NCI-H524 treated with DMSO at 0.1 percent for 48 hours (cell line): ENCODE results near the gene ERI3.

ENCODE experiments used
- DNase-seq: peaks from one replicate; lab custom pipeline; 2025; lab: John Stamatoyannopoulos, UW

Gene ERI3

GRCh38 chr1:44348061-44348485, 7.0 kb downstream of the ERI3 start:
- no peak for DNase-seq

DNA sequence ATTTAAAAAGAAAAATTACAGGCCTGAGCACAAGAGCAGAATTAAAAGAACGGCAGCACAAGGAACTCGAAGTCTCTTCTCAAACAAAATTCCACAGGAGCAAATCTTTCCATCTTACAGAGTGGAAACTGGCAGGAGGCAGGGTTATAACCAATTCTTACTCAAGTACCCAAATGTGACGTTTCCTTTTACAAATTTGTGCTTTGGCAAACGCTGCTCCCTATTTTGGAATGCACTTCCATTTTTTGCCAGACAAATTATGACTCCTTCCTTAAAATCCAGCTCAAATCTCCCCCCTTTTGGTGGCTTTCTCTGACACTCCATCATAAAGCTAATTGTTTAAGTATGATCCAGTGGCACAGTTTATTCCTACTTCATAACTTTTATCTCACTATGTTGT, 7.8 kb downstream of the ERI3 start:
- no peak for DNase-seq

GRCh38 chr1:44346878-44347277, 8.2 kb downstream of the ERI3 start:
- DNase-seq = no peak

- DNase-seq = no peak
These were observed 8.9 kb downstream of the ERI3 start for GRCh38 chr1:44346184-44346583.

GRCh38 chr1:44345187-44345775, 9.8 kb downstream of the ERI3 start:
- DNase-seq = no peak

- no peak for DNase-seq
These were observed 15.3 kb downstream of the ERI3 start for GRCh38 chr1:44339731-44340130.

GRCh38 chr1:44338136-44338535, 16.9 kb downstream of the ERI3 start:
- no peak for DNase-seq

GRCh38 chr1:44336668-44337067, 18.4 kb downstream of the ERI3 start:
- no peak for DNase-seq

GRCh38 chr1:44334968-44335367, 20.1 kb downstream of the ERI3 start:
- DNase-seq = no peak

- DNase-seq = no peak
These were observed 21.7 kb downstream of the ERI3 start for GRCh38 chr1:44333376-44333775.

DNA sequence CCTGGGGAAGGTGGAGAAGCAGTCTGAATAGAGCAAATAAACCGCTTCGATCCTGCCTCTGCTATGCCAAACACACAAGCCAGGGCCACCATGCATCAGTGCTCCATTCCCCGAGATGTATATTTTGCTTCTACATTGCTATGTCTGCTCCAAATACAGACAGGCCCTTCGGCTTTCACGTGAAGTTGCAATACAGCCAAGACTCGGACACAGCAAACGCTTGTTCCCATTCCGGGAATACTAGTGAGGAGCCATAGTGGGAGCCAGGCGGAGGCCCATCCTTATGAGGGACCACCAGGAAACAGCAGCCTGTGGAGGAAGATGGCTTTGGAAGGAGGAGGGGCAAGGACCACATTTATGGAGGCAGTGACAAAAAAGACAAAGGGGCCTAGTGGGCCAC, 22.6 kb downstream of the ERI3 start:
- DNase-seq = no peak

GRCh38 chr1:44330935-44331334, 24.1 kb downstream of the ERI3 start:
- no peak for DNase-seq

DNA sequence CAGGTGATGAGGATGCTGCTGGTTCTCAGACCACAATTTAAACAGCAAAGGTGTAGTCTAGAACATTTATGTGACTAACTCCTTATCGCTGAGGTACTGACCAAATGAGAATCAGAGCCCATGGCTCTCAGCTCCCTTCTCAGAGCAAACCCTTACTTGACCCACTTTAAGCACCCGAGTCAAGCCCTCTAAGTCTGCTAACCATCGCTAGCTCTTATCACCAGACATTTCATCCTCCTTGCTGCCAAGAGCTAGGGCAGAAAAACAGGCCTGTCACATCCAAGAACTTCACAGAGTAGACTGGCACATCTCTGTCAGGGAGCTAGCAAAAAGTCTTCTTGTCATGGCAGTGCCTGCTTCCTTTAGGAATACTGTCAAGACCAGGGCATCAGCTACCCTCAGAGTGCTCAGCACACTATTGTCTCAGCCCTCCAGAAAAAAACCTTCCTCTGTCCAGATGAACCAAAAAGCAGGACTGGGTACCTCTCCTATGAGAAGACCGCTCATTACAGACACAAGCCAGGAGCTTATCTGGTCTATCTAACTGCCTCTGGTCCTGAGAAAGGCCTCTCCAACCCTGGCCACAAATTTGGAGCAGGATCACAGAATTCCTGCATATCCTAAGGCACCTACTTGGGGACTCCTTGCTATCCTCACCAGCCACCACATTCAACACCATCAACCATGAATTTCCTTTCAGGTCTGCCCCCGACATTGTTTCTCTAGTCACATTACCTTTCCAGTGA, 26.2 kb downstream of the ERI3 start:
- no peak for DNase-seq

DNA sequence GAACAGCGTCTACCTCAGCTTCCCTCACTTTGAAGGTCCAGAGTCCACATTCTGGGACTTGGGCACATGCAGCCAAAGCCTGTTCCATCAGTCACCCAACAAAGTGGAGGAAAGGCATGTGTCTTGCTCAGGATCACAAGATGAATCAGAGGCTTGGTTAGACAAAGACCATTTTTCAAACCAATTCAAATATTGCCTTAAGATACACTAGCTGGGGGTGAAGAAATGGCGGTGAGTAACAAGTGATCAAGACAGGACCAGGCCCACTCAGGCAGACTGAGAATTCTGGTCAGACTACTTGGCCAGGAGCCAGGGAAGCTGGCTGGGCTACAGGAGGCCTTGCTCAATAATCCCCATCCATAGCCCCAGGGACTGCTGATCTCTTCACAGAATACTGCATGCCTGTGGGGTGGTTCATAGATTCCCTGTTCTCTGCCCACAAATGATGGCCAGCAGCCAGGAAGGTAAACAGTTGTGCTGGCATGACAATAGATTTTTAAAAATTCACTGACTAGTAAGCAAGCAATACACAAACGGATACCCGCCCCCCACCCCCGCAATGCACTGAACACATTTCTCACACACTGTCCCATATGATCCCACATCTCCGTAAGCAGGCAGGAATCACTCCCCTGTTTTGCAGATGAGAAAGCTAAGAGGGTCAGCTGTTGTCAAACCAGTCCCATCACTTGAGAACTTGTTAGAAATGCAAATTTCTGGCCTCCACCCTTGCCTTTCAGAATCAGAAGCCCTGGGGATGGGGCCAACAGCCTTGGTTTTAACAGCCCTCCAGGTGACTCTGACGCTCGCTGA, 27.2 kb downstream of the ERI3 start:
- DNase-seq = no peak

DNA sequence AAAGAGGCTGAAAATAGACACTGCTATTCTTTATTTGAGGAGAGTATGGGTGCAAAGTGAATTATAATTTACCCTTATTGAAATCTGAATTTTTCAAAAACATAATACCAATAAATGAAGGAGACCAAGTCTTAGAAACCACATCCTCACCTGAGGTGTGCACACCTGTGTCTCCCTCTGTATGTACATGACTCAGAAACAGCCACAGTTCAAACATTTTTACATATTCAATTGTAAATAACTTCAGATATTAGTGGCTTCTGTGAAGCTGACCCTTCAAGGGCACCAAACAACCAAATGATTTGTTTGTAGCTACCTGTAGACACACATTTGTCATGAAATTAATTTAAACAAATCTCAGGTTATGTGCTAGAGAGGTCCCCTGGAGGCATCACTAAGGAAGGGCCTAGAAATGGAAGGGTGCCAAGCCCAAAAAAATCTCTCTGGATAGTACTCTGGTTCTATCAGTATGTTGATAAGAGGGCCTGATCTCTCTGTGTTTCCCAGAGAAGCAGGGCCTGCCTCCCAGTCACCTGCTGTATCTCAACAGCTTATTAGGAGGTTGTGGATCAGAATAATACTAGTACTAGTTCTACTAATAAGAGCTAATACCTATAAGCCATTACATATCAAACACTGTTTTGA, 28.1 kb downstream of the ERI3 start:
- no peak for DNase-seq

DNA sequence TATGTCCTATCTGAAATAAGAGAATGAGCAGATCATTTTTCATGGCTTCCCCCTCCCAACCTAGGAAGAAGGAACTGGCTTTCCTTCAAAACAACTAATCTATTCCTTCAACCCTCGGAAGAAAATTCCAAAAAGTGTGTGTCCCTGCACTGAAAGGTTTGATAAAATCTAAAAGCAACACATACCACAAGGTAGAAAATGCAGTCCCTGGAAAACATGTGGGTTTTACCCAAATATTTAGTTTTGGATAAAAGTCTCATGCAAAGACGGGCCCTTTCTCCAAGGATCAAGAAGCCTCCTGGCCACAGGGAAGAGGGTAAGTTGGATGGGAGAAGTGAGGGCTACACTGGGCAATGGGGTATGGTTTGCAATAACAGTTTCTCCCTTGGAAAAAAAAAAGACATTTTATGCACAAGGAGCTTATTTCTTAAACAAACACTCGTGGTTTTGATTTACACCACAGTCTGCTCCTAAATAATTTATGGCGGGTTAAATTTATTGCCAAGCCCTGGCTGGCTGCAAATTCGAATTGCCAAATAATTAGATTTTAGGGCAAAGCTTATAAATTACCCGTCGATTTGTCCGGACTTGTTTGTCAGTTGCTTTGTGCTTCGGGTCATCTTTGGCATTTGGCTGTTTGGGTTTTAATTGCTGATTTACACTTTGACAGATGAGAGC, 28.9 kb downstream of the ERI3 start:
- DNase-seq = no peak

- no peak for DNase-seq
These were observed 31.1 kb downstream of the ERI3 start for GRCh38 chr1:44323947-44324346.

DNA sequence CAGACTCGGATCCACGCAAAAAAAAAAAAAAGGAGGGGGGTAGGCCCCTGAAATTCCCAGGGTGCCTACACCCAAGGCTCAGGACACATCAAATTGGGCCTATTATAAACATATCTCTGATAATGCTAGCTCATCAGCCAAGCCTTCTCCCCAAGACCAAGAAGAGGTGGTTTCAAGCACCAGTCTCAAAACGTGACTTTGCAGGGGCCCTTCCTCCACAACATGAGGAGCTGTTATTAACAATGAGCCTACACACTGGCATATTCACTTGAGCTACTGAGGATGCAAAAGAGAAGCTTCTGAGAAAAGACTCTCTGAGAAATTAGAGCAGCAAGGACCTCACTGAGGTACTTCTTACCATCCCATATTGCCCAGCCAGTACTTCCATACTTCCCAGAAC, 32.7 kb downstream of the ERI3 start:
- DNase-seq = no peak

DNA sequence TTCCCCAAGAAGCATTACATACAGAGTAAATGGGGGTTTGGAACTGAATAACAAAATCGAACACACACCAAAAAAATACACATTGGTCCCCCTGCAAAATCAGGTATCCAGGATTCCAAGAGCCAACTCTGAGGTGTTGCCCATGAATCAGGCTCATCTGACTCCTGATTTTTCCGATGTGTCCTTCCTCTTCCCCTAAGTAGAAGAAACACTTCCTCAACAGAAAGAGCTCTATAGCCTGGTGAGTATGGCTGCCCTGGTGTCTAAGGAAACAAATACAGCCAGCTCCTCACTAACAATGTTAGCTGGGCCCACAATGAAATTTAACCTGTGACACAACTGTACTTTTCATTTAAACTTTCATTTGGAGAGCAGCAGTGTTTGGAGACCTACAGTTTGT, 33.6 kb downstream of the ERI3 start:
- no peak for DNase-seq

- no peak for DNase-seq
These were observed 36.7 kb downstream of the ERI3 start for GRCh38 chr1:44318097-44319088.
